ENCODE results near the gene PRR5L.

The PRR5L gene

DNA sequence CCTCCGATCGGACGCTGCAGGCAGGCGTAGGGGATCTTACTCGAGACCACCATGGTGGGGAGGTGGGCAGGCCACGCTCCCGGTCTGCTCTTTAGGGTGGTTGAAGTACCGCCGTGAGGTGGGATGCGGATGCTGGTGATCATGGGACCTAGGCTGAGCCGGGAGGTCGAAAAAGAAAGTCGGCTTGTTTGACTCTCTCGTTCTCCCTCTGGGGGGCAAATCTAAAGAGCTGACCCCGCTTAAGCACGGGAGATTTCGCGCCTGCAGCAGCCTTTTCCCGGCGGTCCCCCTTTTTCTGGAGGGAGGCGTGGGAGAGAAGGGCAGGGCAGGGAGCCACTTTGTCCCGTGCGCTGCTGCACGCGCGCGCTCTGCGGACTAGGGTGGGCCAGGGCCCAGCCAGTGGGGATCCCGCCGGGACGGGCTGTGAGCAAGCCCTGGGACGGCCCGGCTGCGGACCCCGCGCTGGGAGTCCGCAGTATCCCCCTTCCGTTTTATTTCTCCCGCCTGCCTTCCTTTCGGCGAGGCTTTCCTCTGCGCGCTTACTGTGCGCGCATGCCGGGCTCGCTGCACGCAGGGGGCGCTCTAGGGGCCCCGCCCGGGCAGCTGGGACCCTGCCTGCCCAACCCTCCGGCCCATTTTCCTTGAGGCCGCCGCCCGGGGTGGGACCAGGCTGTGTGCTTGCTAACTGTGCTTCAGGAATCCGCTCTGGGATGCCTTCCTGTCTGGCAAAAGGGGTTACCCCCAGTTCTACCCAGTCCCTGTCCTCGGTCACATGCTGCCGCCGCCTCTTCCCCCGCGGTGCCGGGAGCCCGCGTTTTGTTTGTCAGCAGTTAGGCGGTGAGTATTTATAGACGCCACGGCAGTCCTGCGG, 81.0 kb downstream of the PRR5L start:
- DNase-seq (ENCODE audit: low read depth, low spot score), result peak; percentile 84

GRCh38 chr11:36377759-36378564, 81.9 kb downstream of the PRR5L start:
- no peak for DNase-seq (ENCODE audit: low read depth, low spot score)

GRCh38 chr11:36379653-36380052, 83.6 kb downstream of the PRR5L start:
- DNase-seq (ENCODE audit: low read depth, low spot score), result no peak

DNA sequence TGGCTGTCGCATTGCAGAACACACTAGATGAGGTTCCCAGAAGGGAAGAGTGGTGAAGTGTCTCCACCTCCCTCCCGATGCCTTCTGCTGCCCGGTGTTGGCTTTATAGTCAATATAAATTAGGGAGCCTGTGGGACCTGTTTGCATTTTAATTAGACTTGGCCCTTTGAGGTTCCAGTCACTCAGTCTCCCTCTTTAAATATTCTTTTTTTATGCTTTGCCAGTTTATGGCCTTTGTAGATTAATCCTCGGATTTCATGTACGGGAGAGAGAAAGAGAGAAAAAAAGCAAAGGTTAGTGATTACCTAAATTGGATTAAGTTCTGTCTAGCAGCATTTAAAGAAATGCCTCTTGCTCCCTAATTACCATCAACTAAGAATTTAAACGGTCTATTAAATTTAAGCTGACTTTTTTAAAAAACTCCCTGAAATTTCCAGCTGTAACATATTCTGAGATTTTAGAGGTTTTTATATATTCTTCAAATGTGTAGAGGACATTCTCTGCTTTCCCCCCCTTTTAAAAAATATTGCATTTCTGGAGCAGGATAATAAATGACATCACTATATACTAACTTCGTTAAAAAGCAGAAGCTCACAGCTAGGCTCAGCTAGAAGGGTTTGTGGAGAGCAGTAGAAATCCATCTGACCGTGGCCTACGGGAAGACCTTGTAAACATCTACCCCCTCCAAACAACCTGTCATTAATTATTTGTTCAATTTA, 84.4 kb downstream of the PRR5L start:
- DNase-seq (ENCODE audit: low read depth, low spot score), result no peak

DNA sequence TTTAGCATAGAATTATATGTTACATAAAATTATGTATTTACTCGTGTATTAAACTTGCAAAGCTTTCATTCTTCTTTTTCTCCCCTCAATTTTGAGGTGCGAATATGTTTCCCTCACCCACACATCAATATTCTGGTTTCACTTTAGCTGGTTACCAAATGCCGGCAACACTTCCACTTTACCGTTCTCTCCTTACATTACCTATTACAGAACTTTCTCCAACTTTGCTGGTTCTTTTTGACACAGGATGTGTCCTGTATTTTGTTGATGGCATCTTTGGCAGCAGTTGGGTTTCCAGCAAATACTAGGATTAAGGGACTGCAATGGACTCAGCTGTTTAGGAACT, 84.9 kb downstream of the PRR5L start:
- no peak for DNase-seq (ENCODE audit: low read depth, low spot score)

- DNase-seq (ENCODE audit: low read depth, low spot score), result no peak
Observed at GRCh38 chr11:36383195-36383594, 87.1 kb downstream of the PRR5L start.

GRCh38 chr11:36385121-36385970, 89.3 kb downstream of the PRR5L start:
- no peak for DNase-seq (ENCODE audit: low read depth, low spot score)

- no peak for DNase-seq (ENCODE audit: low read depth, low spot score)
Observed at GRCh38 chr11:36386411-36386810, 90.3 kb downstream of the PRR5L start.

- DNase-seq (ENCODE audit: low read depth, low spot score), result no peak
Observed at GRCh38 chr11:36388071-36388470, 92.0 kb downstream of the PRR5L start.

DNA sequence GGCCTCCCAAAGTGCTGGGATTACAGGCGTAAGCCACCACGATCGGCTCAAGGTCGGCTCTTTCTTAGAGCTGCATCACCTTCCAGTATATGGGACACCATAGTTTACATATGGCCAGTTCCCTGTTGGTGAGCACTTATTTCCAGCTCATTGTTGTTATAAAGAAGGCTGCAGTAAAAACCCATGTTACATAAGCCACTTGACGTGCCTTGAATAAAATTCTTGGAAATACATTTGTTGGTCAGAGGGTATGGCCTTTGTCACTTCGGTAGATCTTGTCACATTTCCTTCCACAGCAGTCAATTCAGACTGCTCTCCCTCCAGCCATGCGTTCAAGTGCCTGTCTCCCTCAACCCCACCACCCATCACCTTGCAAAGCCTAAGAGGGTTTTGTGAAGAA, 92.9 kb downstream of the PRR5L start:
- no peak for DNase-seq (ENCODE audit: low read depth, low spot score)

DNA sequence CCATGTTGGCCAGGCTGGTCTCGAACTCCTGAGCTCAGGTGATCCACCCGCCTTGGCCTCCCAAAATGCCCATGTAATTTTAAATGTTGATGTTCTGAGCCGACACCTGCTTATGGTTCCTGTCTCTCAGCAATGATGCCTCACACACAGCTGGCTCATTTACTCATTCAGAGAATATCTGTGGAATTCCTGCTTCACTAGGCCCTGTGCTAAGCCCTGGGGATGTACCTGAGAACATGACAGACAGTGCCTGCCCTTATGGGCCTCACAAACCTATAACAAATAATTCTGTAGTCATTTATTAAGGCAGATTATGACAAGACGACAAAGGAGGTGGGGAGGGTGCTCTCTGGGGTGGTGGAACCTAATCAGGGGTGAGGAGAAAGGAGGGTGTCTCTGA, 93.7 kb downstream of the PRR5L start:
- no peak for DNase-seq (ENCODE audit: low read depth, low spot score)

DNA sequence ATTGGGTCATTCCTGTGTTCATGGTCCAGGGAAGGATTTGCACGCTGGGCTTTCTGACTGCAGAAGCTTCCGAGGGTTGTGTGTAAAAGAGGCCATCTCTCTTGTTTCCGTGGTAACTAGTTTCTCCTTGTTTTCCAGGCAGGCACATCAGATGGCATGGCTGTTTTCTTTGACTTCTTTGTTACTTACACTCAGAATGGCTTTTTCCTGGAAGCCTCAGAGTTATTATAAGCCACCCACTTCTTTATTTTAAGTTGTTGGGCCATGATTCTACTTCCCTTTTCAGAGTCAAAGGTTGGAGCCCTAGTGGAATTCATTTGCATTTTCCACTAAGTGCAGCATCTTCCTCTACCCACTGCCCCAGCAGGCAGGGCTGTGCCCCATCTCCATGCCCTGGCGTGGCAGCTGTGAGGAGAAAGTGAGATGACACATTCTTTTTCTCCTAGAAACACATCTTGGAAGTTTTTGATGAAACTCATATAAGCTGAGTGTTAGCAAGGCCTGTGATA, 94.9 kb downstream of the PRR5L start:
- DNase-seq (ENCODE audit: low read depth, low spot score), result no peak

DNA sequence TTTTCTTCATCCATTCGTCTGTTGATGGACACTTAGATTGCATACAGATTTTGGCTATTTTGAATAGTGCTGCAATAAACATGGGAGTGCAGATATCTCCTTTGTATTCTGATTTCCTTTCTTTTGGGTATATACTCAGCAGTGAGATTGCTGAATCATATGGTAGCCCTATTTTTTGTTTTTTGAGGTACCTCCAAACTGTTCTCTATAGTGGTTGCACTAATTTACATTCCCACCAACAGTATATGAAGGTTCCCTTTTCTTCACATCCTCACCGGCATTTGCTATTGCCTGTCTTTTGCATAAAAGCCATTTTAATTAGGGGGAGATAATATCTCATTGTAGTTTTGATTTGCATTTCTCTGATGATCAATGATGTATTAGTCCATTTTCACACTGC, 96.1 kb downstream of the PRR5L start:
- DNase-seq (ENCODE audit: low read depth, low spot score), result no peak

GRCh38 chr11:36394056-36394455, 98.0 kb downstream of the PRR5L start:
- DNase-seq (ENCODE audit: low read depth, low spot score), result no peak

GRCh38 chr11:36394926-36395325, 98.8 kb downstream of the PRR5L start:
- DNase-seq (ENCODE audit: low read depth, low spot score), result no peak

GRCh38 chr11:36395978-36396736, 100.1 kb downstream of the PRR5L start:
- no peak for DNase-seq (ENCODE audit: low read depth, low spot score)

- DNase-seq (ENCODE audit: low read depth, low spot score), result no peak
Observed at GRCh38 chr11:36398231-36398953, 102.3 kb downstream of the PRR5L start.

GRCh38 chr11:36399236-36399635, 103.1 kb downstream of the PRR5L start:
- no peak for DNase-seq (ENCODE audit: low read depth, low spot score)

DNA sequence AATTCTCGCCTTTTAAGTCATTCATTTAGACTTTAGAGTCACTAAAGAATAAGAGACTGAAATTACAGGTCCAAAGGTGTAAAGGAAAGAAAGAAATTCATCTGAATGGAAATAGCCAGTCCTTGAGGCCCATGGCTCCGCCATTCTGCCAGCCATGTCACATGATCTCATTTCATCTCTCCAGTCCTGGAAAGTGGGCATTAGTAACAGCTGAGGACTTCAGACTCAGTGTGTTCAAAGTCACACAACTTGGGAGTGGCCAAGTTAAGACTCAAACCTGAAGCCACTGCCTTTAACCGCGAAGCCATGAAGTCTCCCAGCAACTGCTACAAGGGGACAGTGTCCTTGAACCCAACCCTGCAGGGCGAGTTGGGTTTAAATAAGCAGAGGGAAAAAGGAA, 103.7 kb downstream of the PRR5L start:
- DNase-seq (ENCODE audit: low read depth, low spot score), result no peak
